Osteocyte (in vitro differentiated cells): ENCODE data around the gene ARHGAP28. TPM values are rescaled to one million over a fixed set of nuclear protein-coding genes. Genes with fewer than 3 reads are reported as not detected.
A peak's percentile ranks its signal among the peaks of the same experiment; 100 is the strongest.

Experiments used
- DNase-seq: peaks from one replicate; pipeline ENCODE4 v3.0.0; 2021; ENCODE audit warnings: mixed read lengths; ENCODE audit not compliant: unreplicated experiment; ENCODE audit errors: extremely low spot score
- H3K27ac Mint-ChIP-seq: one replicate; pipeline ENCODE4 v1.8.0; 2021; ENCODE audit warnings: mild to moderate bottlenecking, mixed read lengths; ENCODE audit not compliant: unreplicated experiment
- H3K27me3 Mint-ChIP-seq: one replicate; pipeline ENCODE4 v1.8.0; 2021; ENCODE audit warnings: mixed read lengths; ENCODE audit not compliant: unreplicated experiment
- H3K36me3 Mint-ChIP-seq: one replicate; pipeline ENCODE4 v1.8.0; 2021; ENCODE audit warnings: mixed read lengths; ENCODE audit not compliant: unreplicated experiment
- H3K4me1 Mint-ChIP-seq: one replicate; pipeline ENCODE4 v1.8.0; 2021; ENCODE audit warnings: mixed read lengths; ENCODE audit not compliant: unreplicated experiment
- H3K4me3 Mint-ChIP-seq: one replicate; pipeline ENCODE4 v1.8.0; 2021; ENCODE audit warnings: mild to moderate bottlenecking, moderate library complexity, mixed read lengths; ENCODE audit not compliant: unreplicated experiment
- H3K9me3 Mint-ChIP-seq: one replicate; pipeline ENCODE4 v1.8.0; 2021; ENCODE audit warnings: mixed read lengths; ENCODE audit not compliant: unreplicated experiment
- CTCF ChIP-seq: fragments of 200-600 bp; sonication (generic); IDR thresholded peaks from 2 replicates; pipeline ENCODE4 v1.5.0; 2021; ENCODE audit warnings: antibody characterized with exemption, mild to moderate bottlenecking, moderate library complexity
- total RNA-seq: library from RNA; stranded (reverse); gene quantifications from 2 replicates; pipeline ENCODE4 v1.2.1, GENCODE V29; 2021

ARHGAP28 gene
- total RNA-seq, 1 donor from 2014 or later = 18.1 TPM

- H3K4me3 Mint-ChIP-seq = no peak overlapping the region
- H3K4me1 Mint-ChIP-seq = peaks cover 26% of the 10 kb centered on the region
- no peak overlapping the region for H3K27ac Mint-ChIP-seq
- no peak for DNase-seq
- TF ChIP-seq CTCF = no peak
- no peaks in the 10 kb centered on the region for H3K9me3 Mint-ChIP-seq
- peaks cover 3% of the 10 kb centered on the region for H3K36me3 Mint-ChIP-seq
- peaks cover 6% of the 10 kb centered on the region for H3K27me3 Mint-ChIP-seq
Observed at GRCh38 chr18:6777509-6777908, 48.0 kb downstream of the ARHGAP28 start.

GRCh38 chr18:6778459-6779247 is 49.1 kb downstream of the ARHGAP28 start:
- no peak overlapping the region for H3K4me3 Mint-ChIP-seq

GRCh38 chr18:6781142-6781714 is 51.7 kb downstream of the ARHGAP28 start:
- H3K9me3 Mint-ChIP-seq = no peaks in the 10 kb centered on the region
- peaks cover 27% of the 10 kb centered on the region for H3K4me1 Mint-ChIP-seq
- H3K36me3 Mint-ChIP-seq = no peaks in the 10 kb centered on the region
- H3K27me3 Mint-ChIP-seq = no peaks in the 10 kb centered on the region
- no peak for TF ChIP-seq CTCF
- peak overlapping the region; percentile 68 for H3K27ac Mint-ChIP-seq
- DNase-seq = no peak
- H3K4me3 Mint-ChIP-seq = no peak overlapping the region

More at GRCh38 chr18:6778459-6779247, 49.1 kb downstream of the ARHGAP28 start:
- Mint-ChIP-seq H3K4me1 (peaks cover 22% of the 10 kb centered on the region), H3K27ac (no peak overlapping the region), H3K36me3 (peaks cover 3% of the 10 kb centered on the region), H3K27me3 (peaks cover 6% of the 10 kb centered on the region), H3K9me3 (no peaks in the 10 kb centered on the region)
- TF ChIP-seq CTCF = no peak
- no peak for DNase-seq

GRCh38 chr18:6781796-6782195 is 52.3 kb downstream of the ARHGAP28 start:
- DNase-seq = no peak
- Mint-ChIP-seq H3K27me3 (no peaks in the 10 kb centered on the region), H3K36me3 (no peaks in the 10 kb centered on the region), H3K27ac (peak overlapping the region; percentile 68), H3K4me1 (peaks cover 24% of the 10 kb centered on the region), H3K9me3 (no peaks in the 10 kb centered on the region), H3K4me3 (no peak overlapping the region)
- TF ChIP-seq CTCF = no peak

- H3K4me3 Mint-ChIP-seq = no peak overlapping the region
- no peak overlapping the region for H3K27ac Mint-ChIP-seq
Observed at GRCh38 chr18:6782861-6783260, 53.3 kb downstream of the ARHGAP28 start.

More at GRCh38 chr18:6782861-6783260, 53.3 kb downstream of the ARHGAP28 start:
- peaks cover 24% of the 10 kb centered on the region for H3K4me1 Mint-ChIP-seq
- no peak for DNase-seq
- TF ChIP-seq CTCF = no peak
- H3K36me3 Mint-ChIP-seq = no peaks in the 10 kb centered on the region
- H3K27me3 Mint-ChIP-seq = no peaks in the 10 kb centered on the region
- no peaks in the 10 kb centered on the region for H3K9me3 Mint-ChIP-seq
